Activated CD8-positive, alpha-beta memory T cell treated with anti-CD3 and anti-CD28 coated beads, Interleukin-2, amount 50 U/mL, for 1 hour (primary cell): ENCODE data around the gene LXN.

ENCODE experiments used
- DNase-seq: peaks from one replicate; pipeline ENCODE4 v3.0.0-alpha.2; 2020; ENCODE audit errors: extremely low read depth

Gene LXN

GRCh38 chr3:158671821-158672214, 630 bp downstream of the LXN start:
- no peak for DNase-seq

DNA sequence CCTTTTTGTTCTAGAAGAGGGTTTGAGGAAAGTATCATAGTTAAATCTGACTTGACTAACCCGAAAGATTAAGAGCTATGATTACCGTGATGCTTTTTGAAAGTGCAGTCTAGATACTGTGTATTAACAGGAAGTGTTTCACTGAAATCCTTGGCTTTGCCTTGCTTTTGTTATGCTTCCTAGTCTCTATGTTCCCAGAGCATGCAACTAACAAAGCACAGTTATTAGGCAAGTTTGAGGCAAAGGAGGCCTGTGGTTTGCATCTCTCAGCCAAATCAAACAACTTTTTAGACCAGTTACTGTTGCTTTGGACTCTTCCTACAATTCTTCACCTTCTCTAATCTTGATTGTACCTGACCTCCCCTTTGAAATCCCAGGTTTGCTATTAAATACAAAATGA, 3.9 kb downstream of the LXN start:
- no peak for DNase-seq

GRCh38 chr3:158666416-158666815, 6.0 kb downstream of the LXN start:
- DNase-seq, result no peak

DNA sequence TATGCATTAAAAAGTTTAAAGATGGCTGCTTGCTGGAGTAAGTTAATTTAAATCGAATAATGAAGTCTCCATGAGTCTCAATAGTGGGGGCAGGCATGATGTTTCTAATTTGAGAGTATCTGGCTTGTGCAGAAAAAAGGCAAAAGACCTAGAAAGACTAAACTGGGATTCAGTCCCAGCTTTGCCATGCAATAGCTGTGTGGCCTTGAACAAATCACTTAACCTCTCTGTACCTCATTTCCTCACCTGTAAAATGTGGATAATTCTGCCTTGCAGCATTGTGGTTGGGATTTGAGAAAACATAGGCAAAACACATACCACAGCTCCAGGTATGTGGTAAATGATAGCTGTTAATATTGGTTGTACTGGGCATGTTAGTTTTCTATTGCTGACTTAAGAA, 8.6 kb downstream of the LXN start:
- DNase-seq, result no peak

DNA sequence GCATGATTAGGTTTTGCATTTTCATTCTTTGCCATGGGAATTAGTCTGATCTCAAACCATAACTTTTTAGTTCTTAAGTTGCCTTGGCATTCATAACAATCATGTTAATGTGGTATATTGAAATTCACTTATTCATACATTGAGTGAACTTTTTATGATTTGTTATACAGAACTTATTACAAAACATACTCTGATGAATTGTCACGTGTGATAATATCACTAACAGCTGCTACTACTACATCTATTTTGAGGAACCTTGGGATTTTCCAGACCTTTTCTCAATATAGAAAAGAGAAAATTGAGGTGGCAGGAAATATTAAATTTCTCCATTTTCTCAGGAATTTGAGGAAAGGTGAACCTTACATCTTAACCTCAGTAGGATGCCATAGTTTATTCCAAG, 9.2 kb downstream of the LXN start:
- DNase-seq, result no peak

GRCh38 chr3:158660711-158661110, 11.7 kb downstream of the LXN start:
- no peak for DNase-seq

DNA sequence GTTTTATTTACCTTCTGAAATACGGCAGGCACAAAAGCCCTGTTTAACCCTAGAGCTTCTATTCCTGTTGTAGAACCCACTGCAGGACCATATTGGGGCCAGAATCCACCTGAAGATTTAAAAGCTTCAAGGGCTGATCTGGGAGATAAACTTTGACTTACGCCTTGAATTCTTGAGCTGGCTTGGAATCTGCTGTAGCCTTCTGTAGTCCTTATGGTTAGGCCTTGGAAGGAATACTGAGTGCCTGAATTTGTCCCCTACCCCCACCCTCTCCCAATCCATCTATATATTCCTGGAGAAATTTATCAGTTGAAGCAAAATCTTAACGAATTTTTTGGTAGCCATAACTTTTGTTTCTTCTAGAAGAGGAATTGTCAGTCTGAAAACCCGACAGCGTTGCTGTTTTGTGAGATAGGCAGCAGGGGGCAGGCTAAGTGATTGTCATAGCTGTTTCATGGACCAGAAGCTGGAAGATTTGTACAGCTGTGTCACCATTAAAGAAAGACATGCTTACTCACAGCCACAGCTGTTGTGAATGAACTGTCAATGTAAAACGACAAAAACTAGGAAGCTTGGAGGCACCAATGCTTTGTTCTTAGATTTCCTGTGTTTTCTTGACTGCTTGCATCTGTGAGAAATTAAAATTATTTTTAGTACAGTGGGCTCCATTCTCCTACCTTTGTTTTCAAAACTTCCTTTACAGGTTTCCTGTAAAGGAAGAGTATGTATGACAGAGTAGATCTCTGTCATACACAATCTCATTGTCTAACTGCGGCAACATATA, 12.8 kb downstream of the LXN start:
- no peak for DNase-seq

- no peak for DNase-seq
Observed at GRCh38 chr3:158658889-158659288, 13.6 kb downstream of the LXN start.

- DNase-seq, result no peak
Observed at GRCh38 chr3:158652463-158652862, 20.0 kb downstream of the LXN start.

GRCh38 chr3:158651192-158651591, 21.3 kb downstream of the LXN start:
- no peak for DNase-seq

DNA sequence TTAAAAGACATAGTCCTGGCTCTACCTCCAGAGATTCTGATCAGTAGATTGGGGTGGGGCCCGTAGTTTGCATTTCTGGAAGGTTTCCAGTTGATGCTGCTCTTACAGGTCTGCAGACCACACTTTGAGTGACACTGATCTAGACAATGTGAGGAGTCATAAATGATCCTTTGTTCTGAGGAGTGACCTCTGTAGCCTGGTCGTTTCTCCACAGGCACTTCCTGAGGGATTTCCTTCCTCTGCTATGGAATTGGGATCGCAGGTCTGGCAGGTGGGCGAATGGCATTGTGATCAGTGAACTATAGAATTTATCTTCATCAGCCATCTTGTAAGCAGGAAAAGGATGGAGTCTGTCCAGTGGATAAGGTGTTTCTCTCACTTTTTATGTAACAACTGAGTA, 22.7 kb downstream of the LXN start:
- no peak for DNase-seq

DNA sequence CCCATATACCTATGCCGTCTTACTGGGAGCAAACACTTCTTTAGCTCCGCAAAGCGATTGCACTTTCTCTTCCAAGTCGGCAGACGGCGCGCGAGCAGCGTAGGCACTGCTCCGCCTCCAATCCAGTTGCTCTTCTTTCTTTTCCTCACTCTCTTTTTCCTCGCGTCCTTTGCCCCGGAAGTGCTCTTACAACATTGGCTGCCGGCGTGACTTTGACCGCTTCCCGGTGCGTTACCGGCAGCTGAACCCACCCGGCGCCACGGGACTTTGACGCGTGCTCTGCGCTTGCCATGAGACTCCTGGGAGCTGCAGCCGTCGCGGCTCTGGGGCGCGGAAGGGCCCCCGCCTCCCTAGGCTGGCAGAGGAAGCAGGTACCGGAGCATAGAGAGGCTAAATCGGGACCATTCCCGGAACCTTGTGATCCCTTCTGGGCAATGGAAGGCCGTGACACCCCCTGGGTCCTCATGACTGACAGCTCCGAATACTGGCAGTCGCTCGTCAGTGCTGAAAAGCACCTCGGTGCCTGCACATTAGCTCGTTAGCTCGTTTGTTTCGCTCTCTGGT, 28.0 kb downstream of the LXN start, which contains the start of gene GFM1:
GFM1 (plus strand) TSS at position 183 of the 564 bp plus-strand sequence; CDS start at position 291, 108 bp downstream.
- peak; percentile 74 for DNase-seq

DNA sequence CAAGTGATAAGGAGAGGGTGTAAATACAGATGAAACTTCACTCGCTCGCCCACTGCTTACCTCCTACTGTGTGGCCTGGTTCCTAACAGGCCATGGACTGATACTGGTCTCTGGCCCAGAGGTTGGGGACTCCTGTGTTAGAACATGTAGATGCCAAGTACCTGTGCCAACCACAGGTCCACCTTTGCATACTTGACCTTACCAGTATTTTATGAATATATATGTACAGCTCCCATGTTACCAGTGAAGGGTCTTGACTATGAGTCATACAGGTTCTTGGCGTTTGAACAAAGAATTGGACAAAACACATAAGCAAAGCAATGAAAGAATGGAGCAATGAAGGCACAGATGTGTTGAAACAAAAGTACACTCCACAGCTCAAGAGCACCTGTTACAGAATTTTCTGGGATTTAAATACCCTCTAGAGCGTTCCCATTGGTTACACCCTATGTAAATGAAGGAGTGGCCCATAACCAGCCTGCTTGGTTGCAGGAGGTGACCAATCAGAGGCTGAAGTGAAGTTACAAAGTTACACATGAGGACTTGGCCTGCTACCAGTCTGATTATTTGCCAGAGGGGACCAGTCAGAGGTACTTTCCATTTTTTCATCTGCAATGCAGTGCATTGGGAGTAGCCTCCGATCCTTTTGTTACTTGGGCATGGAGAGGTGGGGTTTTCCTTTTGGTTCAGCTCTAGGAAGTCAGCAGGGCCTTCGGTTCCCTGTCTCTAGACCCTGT, 29.8 kb downstream of the LXN start:
- no peak for DNase-seq

DNA sequence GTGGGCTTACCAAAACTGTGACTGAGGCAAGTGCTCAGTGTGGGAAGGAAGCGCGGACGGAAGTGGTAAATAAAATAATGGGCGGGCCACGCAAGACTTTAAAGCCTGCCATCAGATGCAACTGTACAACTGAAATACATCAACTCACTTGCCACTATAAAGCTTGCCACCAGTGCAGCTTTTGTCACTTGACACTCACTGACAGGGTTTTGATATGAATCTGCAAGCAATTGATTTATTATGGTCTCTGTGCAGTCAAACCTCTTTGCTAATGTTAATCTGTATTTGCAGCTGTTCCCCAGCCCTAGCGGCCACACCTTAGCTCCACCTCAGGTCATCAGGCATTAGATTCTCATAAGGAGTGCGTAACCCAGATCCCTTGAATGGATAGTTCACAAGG, 30.4 kb downstream of the LXN start:
- DNase-seq, result no peak

DNA sequence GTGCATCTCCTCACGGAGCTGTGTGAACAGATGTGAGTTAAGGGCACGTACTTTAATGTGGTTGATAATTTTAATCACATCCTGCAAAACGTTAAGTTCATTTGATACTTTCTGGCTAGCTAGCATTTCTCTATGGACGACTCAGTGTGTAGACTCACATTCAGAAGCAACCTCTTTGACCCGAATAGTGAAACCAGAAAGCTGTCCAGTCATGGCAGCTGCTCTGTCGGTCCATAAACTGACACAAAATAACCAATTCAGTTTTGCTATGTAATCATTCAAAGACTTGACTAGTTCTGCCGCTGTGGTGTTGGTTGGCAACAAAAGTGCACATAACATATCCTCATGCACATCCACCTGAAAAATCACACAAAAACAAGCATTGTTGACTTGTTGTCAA, 31.8 kb downstream of the LXN start:
- no peak for DNase-seq

- DNase-seq, result no peak
Observed at GRCh38 chr3:158631981-158632380, 40.5 kb downstream of the LXN start.

DNA sequence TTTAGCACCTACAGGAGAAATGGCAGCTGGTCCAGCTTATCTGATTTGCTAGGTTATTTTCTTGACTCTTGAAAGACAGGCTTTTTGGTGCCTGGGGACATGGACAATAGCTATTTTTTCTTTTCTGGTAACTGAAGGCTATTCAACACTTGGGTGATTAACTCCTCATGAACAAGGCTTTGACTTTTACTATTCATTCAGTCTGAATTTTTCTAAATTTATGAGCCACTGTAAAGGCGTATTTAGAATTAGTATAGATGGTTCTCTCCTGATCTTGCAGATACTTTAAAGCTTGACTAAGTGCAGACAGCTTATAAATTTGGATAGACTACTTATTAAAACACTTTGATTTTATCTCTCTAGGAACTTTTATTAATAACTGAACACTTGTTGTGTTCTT, 46.6 kb downstream of the LXN start:
- no peak for DNase-seq

GRCh38 chr3:158617982-158618875, 54.2 kb downstream of the LXN start:
- DNase-seq, result no peak
